ENCODE measurements around the gene STPG3.

DNA sequence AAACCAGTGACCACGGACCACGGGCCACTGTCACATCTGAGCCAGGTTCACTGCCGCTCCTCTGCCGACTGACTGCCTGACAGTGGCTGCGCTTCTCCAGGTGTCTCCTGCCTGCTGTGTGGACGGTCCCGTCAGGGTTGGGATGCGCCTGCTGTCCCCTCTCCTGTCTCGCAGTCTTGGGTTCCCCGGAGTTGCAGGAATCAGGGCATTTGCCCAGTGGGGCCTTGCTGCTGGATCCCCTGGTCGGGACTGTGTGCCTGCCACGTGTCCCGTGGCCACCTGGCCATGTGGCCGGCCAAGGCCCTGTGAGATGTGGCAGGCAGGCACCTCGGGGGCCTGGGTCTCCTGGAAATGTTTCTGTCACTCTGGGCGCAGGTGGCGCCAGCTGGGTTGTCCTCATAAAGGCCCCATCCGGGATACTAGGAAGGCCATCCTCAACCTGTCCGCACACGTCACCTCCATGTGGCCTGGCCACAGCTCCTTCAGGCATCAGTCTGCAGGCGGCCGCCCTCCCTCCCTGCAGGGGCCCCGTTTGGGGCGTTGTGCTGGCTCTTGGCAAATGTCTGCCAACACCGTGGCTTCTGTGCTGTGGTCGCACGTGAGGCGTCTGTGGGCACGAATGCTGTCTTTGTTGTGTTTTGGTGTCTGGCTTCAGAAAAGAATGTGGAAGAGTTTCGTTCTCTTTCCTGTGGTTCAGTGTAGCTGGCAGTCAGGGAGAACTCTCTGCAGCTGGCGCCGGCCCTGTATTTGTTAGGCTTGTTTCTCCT lies 20.0 kb downstream of the STPG3 start:
- no peak for TF ChIP-seq EZH2 (IDR thresholded peaks at IDR 0.05; ENCODE audit: low read length)
- TF ChIP-seq, protein P1, sequence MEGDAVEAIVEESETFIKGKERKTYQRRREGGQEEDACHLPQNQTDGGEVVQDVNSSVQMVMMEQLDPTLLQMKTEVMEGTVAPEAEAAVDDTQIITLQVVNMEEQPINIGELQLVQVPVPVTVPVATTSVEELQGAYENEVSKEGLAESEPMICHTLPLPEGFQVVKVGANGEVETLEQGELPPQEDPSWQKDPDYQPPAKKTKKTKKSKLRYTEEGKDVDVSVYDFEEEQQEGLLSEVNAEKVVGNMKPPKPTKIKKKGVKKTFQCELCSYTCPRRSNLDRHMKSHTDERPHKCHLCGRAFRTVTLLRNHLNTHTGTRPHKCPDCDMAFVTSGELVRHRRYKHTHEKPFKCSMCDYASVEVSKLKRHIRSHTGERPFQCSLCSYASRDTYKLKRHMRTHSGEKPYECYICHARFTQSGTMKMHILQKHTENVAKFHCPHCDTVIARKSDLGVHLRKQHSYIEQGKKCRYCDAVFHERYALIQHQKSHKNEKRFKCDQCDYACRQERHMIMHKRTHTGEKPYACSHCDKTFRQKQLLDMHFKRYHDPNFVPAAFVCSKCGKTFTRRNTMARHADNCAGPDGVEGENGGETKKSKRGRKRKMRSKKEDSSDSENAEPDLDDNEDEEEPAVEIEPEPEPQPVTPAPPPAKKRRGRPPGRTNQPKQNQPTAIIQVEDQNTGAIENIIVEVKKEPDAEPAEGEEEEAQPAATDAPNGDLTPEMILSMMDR (optimal IDR thresholded peaks at IDR 0.05 in 1 of 3, IDR thresholded peaks at IDR 0.05 in 1 of 3, conservative IDR thresholded peaks at IDR 0.05 in 1 of 3; ENCODE audit: extremely low read depth in 1 of 3, insufficient read depth in 2 of 3, low read length in 3 of 3), result no peak
